HG03196 (cell line): ENCODE data around the gene SLC27A4.
"Not testable (repeated sequence)": the region's sequence is repeated elsewhere in the genome, so short reads cannot be mapped to it uniquely, and the experiment has no call there.

Experiments
- ATAC-seq: cut with Tn5 transposase; IDR thresholded peaks from one replicate; pipeline ENCODE4 v1.9.1; 2021; ENCODE audit not compliant: unreplicated experiment

The SLC27A4 gene

DNA sequence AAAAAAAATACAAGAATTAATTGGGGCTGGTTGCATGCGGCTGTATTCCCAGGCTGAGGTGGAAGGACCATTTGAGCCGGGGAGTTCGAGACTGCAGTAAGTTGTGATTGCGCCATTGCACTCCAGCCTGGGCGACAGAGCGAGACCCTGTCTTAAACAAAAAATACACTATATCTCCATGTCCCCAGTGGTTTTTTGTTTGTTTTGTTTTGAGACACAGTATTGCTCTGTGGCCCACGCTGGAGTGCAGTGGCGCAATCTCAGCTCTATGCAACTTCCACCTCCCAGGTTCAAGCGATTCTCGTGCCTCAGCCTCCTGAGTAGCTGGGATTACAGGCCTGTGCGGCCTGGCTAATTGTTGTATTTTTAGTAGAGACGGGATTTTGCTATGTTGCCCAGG lies 16.5 kb upstream of the SLC27A4 start:
- no peak for ATAC-seq

DNA sequence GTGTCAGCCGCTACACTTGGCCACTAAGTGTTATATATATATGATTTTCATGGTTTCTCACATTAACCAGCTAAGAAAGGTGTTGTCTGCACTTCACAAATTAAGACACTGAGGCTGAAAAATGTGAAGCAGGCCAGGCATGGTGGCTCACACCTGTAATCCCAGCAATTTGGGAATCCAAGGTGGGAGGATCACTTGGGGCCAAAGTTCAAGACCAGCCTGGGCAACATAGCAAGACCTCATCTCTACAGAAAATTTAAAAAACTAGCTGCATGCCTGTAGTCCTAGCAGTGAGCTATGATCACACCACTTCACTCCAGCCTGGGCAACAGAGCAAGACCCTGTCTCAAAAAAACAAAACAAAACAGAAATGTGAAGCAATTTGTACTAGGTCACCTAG lies 15.9 kb upstream of the SLC27A4 start:
- ATAC-seq: no peak

DNA sequence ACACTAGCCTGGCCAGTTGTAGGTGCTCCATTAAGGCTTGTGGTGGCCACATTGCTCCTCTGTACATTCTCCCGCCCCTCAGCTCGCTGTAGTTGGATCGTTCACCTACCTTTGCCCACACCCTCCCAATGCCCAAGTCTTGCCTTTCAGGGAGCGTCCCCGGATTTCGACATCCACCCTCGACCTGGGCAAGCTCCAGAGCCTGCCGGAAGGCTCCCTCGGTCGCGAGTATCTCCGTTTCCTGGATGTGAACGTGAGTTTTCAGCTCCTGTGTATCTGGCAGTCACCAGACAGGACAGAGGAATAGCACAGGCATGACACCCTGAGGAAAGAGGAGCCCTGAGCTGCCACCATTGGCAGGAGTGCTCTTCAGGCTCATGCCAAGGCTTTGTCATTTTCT lies 14.7 kb upstream of the SLC27A4 start:
- ATAC-seq: no peak

GRCh38 chr9:128333451-128333869 lies 6.9 kb upstream of the SLC27A4 start:
- ATAC-seq: no peak

DNA sequence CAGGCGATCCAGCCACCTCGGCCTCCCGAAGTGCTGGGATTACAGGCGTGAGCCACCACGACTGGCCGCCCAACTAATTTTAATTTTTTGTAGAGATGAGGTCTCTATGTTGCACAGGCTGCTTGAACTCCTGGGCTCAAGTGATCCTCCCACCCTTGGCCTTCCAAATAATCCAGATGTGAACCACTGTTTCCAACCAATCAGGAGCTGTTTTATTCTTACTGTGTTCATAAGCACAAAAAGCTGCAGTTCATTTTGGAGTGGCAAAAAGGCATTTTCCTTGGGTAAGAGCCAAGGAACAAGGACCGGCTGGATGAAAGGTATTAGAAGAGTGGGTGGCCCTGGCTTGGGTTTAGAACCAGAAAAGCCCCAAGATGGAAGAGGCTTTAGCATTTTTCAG lies 5.2 kb upstream of the SLC27A4 start:
- ATAC-seq: no peak

- no peak for ATAC-seq
Observed at GRCh38 chr9:128335914-128336313, 4.4 kb upstream of the SLC27A4 start.

GRCh38 chr9:128337936-128338335 lies 2.4 kb upstream of the SLC27A4 start:
- no peak for ATAC-seq

GRCh38 chr9:128338852-128339614 lies 1.3 kb upstream of the SLC27A4 start:
- not testable (repeated sequence) for ATAC-seq

DNA sequence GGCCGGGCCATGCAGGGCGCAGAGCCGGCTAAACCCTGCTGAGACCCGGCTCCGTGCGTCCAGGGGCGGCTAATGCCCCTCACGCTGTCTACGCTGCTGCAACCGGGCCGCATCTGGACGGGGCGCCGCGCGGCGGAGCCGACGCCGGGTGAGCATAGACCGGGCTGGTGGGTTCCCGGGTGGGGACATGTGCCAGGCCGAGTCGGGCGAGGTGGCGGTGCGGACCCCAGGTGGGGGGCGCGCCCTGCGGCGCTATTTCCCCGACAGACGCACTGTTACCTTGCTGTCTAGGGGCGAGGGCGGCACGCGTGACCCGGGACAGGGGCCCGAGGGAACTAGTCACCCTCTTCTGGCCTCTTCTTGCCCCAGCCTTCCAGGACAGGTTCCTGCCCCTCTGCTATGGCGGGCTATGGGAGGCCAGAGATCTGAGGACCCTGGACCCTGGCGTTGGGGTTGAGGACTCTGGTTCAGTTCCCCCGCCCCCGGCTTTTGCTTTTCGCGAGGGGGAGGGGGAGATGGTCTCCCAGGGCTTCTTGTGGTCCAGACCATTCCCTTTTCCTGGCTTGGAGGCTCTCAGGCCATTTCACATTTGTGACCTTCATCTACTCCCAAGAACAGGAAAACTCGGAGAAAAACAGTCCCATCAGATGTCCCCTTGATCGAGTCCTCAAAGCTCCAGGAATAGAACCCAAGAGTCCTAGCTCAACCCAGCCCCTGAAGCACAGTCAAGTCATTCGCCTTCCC lies 536 bp downstream of the SLC27A4 start:
- ATAC-seq: no peak

GRCh38 chr9:128341435-128341849 lies 1.1 kb downstream of the SLC27A4 start:
- ATAC-seq: no peak

DNA sequence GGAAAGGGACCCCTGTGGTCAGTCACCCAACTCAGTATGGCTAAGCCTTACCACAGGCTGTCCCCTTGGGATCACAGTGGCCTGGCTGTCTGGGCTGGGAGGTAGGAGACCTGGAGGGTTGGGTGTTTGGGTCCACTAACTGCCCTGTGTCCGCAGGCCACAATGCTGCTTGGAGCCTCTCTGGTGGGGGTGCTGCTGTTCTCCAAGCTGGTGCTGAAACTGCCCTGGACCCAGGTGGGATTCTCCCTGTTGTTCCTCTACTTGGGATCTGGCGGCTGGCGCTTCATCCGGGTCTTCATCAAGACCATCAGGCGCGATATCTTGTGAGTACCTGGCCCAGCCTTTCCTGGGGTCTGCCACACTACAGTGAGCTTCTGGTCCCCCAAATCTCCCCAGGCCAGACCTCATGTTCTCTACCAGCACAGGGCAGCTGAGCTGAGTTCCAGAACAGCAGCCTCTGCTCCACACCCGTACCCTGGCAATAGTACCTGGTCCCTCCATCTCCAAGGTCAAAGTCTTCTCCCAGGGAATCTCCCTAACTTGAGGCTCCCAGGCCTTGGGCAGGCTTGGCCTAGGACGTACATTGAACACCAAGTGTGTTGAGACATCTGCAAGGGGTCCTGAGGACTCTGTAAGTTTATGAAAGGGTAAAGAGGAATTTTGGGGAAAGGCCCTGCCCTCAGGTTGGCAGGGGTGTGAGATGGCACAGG lies 2.8 kb downstream of the SLC27A4 start:
- ATAC-seq: no peak

GRCh38 chr9:128343855-128344254 lies 3.5 kb downstream of the SLC27A4 start:
- no peak for ATAC-seq

DNA sequence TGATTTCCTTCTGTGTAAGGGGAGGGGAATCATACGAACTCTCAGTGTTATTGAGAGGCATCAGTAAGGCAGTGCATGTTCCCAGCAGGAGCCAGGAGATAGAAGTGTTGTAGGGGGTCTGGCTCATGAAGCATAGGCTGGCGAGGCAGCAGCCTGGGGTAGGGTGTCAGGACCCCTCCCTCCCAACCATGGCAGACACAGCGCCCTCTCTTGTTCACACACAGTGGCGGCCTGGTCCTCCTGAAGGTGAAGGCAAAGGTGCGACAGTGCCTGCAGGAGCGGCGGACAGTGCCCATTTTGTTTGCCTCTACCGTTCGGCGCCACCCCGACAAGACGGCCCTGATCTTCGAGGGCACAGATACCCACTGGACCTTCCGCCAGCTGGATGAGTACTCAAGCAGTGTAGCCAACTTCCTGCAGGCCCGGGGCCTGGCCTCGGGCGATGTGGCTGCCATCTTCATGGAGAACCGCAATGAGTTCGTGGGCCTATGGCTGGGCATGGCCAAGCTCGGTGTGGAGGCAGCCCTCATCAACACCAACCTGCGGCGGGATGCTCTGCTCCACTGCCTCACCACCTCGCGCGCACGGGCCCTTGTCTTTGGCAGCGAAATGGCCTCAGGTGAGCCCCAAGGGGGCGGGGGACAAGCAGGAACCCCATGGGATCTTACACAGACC lies 4.7 kb downstream of the SLC27A4 start:
- ATAC-seq: no peak

GRCh38 chr9:128349125-128349524 lies 8.8 kb downstream of the SLC27A4 start:
- no peak for ATAC-seq

- ATAC-seq: no peak
Observed at GRCh38 chr9:128349772-128350171, 9.4 kb downstream of the SLC27A4 start.

DNA sequence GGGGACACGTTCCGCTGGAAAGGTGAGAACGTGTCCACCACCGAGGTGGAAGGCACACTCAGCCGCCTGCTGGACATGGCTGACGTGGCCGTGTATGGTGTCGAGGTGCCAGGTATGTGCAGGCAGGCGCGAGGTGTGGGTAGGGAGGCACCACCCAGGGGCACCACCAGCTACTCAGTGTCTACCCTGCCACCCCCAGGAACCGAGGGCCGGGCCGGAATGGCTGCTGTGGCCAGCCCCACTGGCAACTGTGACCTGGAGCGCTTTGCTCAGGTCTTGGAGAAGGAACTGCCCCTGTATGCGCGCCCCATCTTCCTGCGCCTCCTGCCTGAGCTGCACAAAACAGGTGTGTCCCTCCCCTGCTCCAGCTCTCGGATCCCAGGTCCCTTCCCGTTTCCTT lies 15.1 kb downstream of the SLC27A4 start:
- no peak for ATAC-seq

DNA sequence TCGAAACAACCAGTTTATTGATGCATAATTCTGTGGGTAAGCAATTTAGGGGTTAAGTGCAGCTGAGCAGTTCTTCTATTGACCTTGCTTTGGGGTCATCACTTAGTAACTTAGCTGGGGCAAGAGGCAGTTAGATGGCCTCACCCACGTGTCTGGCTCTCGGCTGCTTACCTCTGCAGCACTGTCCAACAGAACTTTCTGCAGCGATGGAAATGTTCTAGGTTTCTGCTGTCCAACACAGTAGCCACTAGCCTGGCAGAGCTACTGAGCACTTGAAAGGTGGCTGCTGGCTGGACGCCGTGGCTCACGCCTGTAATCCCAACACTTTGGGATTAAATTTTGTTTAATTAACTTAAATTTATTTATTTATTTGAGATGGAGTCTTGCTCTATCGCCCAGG lies 17.8 kb downstream of the SLC27A4 start:
- ATAC-seq: no peak

GRCh38 chr9:128358861-128359260 lies 18.5 kb downstream of the SLC27A4 start:
- no peak for ATAC-seq

DNA sequence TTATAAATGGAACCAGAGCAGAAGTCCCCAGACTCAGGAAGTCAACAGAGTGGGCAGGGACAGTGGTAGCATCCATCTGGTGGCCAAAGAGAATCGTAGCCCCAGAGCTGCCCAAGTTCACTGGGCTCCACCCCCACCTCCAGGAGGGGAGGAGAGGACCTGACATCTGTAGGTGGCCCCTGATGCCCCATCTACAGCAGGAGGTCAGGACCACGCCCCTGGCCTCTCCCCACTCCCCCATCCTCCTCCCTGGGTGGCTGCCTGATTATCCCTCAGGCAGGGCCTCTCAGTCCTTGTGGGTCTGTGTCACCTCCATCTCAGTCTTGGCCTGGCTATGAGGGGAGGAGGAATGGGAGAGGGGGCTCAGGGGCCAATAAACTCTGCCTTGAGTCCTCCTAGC lies 20.5 kb downstream of the SLC27A4 start:
- no peak for ATAC-seq

DNA sequence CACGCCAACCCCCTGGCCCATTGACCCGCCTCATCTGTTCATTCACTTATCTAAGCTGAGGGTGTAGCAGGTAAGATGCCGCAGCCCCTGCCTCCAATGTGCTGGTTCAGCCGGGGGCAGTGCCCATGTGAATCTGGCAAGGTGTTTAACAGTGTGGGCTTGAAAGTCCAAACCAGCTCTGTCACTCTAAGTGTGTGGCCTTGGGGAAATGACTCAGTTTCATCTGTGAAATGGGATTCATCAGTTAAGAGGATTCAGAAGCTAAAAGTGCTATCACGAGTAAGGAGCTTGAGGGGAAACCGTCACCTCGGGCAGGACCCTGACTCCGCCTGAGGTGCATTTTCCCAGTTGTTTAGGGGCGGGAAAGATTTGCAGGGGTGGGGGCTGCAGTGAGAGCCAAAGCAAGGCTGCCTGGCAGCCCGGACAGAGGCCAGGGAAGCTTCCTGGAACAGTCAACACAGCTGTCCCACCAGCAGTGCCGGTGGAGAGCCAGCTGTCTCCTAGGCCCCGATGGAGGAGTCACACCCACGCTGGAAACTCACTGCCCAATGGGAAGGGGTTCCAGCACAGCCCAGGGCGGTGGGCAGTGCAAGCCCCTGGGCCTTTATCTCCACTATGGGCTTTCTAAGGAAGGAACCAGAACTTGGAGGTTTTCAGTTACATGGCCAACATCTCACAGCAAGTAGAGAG lies 21.1 kb downstream of the SLC27A4 start:
- ATAC-seq: no peak
